Caki2 (cell line): ENCODE data around the gene THAP11. TPM values are rescaled to one million over a fixed set of nuclear protein-coding genes. Genes with fewer than 3 reads are reported as not detected.
"Not testable (repeated sequence)": the region's sequence is repeated elsewhere in the genome, so short reads cannot be mapped to it uniquely, and the experiment has no call there.

Experiments used
- DNase-seq: peaks from one replicate; pipeline ENCODE4 v3.0.0-alpha.2; 2015; ENCODE audit warnings: low read depth
- in situ Hi-C: cut with HindIII; loops from 2 replicates; pipeline ENCODE4 v1.10.0; 2016; ENCODE audit warnings: low sequenced_read_pairs, low pct_unique_long_range_greater_than_20kb, mixed read lengths
- total RNA-seq: library from RNA; depleted of rRNA; stranded (reverse); fragments of >200 nt; shearing (Covaris generic); gene quantifications from 2 replicates; pipeline ENCODE4 v1.2.3, GENCODE V29; 2014; ENCODE audit warnings: low replicate concordance

Gene THAP11
- total RNA-seq, 1 experiment from 2014 or later, result 56.6 TPM

GRCh38 chr16:67833030-67833414 is 9.1 kb upstream of the THAP11 start:
- no peak for DNase-seq
- in situ Hi-C loops, result no loop called here

DNA sequence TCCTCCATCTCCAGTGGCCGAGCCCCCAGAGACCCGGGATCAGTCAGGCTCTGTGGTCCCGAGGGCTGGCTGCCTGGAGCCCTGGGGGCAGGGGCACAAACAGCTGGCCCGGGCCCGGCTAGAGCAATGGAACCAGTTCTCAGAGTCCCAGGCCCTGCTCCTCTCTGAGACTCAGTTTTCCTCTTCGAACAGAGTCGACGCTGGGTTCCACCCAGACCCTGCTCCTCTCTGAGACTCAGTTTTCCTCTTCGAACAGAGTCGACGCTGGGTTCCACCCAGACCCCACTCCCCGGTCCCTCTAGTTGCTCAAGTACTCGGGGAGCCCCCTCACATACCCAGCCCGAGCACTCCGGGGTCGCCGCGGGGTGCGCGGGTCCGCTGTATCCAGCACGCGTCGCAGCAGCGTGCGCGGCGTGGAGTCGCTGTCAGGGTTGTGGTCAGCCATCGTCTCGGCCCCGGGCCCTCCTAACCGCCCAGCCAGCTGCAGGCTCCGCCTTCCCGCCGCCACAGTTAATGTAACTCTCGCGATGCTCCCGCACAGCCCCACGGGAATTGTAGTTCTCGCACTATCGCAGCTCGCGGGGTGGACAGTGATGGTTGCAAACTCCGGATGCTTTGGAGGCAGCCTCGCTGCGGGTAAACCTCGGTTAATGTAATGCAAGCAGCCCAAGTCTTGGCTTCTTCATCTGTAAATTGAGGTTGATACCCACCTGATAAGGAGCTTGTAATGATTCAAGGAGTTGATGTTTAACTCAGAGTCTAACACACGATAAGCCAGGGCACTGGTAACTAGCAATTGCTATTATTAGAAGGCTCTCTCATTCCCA is 8.5 kb upstream of the THAP11 start:
- in situ Hi-C loops, result no loop called here
- peak; percentile 80 for DNase-seq

- in situ Hi-C loops, result no loop called here
- no peak for DNase-seq
Observed at GRCh38 chr16:67834242-67834614, 7.9 kb upstream of the THAP11 start.

- DNase-seq, in situ Hi-C loops: not testable (repeated sequence)
Observed at GRCh38 chr16:67837190-67837589, 4.9 kb upstream of the THAP11 start.

DNA sequence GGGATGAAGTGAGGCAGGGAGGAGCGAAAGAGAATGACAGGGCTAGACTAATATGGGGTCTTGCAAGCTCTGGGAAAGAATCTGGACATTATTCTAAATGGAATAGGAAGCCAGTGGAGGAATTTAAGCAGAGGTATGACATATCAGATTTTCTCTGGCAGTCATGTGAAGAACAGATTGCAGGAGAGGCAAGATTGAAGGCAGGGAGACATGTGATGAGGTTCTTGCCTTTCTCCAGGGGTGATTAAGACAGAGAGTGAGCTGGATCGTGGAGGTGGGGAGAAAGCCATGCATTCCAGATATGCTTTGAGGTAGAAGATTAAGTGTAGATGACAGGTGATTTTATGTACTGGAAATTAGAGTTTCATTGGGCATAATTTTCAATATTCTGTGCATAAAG is 4.3 kb upstream of the THAP11 start:
- in situ Hi-C loops, result no loop called here
- no peak for DNase-seq

DNA sequence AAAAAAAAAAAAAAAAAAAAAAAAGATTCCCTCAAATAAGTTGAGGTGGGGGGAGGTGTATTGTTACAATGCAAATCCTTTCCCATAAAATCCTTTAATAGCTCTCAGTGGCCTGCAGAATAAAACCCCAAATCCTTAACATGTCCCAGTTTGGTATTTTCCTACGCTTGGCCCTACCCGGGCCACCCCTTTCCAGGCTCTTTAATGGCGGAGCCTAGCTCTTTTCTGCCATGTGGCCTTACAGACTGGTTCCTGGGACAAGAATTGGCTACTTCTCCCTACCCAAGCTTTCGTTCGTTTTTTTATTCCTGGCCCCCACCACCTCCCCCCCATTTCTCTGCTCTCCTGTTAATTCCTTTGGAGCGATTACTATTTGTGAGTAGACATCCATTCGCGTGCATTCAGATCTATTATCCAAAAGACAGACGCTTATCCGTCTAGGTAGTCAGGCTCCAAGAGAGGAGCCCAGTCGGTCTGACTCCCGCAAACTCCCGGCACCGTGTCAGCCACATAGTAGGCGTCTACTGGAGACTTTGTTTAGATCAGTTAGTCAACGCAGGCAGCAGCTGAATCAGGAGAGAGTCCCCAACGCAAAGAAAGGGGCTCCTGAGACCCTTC is 813 bp upstream of the THAP11 start:
- in situ Hi-C loops, result no loop called here
- no peak for DNase-seq

DNA sequence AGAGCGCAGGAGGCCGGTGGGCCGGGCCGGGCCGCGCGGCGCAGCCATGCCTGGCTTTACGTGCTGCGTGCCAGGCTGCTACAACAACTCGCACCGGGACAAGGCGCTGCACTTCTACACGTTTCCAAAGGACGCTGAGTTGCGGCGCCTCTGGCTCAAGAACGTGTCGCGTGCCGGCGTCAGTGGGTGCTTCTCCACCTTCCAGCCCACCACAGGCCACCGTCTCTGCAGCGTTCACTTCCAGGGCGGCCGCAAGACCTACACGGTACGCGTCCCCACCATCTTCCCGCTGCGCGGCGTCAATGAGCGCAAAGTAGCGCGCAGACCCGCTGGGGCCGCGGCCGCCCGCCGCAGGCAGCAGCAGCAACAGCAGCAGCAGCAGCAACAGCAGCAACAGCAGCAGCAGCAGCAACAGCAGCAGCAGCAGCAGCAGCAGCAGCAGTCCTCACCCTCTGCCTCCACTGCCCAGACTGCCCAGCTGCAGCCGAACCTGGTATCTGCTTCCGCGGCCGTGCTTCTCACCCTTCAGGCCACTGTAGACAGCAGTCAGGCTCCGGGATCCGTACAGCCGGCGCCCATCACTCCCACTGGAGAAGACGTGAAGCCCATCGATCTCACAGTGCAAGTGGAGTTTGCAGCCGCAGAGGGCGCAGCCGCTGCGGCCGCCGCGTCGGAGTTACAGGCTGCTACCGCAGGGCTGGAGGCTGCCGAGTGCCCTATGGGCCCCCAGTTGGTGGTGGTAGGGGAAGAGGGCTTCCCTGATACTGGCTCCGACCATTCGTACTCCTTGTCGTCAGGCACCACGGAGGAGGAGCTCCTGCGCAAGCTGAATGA is 606 bp downstream of the THAP11 start:
- DNase-seq, result no peak
- in situ Hi-C loops, result no loop called here

- in situ Hi-C loops, result no loop called here
Observed at GRCh38 chr16:67843343-67843765, 1.2 kb downstream of the THAP11 start.

GRCh38 chr16:67844497-67844896 is 2.4 kb downstream of the THAP11 start:
- peak; percentile 43 for DNase-seq
- in situ Hi-C loops, result no loop called here

More at GRCh38 chr16:67843343-67843765, 1.2 kb downstream of the THAP11 start:
- DNase-seq, result no peak

- in situ Hi-C loops, result no loop called here
- DNase-seq, result peak; percentile 7
Observed at GRCh38 chr16:67845291-67846062, 3.4 kb downstream of the THAP11 start.

DNA sequence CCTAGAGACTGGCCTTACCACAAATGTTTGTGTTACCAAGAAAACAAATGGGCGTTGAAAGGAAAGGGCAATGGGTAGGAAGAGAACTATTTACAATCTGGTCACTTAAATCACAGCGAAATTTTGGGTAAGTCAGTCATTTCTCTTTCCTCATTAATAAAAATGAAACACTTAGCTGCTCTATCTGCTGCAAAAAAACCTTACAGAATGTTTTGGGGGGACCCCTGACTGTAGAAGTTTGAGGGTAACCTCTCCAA is 3.9 kb downstream of the THAP11 start:
- in situ Hi-C loops, result no loop called here
- no peak for DNase-seq

DNA sequence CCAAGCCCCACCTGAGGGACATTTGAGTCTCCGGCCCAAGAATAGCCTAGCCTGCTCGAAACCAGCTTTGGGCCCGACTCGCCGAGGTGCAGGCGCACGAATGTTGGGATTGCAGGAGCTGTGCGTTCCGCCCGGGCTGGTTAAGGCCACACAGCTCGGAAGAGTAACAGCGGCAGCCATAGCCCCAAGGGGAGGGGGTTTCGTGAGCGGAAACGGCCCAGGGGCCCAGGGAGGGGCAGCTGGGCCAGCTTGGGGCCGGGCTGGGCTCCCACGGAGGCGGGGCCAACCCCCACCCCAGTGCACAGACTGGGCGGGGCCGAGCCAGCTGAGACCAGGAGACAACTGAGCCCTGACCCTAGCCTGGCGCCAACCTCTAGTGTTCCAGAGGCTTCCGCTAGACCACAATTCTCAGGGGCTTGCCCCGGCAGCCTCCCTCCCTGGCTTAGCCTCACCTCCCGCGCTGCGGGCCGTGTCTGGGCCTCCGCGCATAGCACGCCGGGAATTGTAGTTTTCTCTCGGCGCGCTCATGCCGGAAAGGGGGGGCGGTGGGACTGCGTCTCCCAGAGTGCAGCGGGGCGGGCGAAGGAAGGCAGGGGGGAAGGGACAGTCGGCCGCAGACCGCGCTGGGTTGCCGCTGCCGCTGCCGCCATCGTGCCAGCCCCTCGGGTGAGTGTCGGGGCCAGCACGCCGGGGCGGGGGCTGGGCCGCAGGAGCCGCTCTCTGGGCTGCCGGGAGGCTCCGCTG is 4.4 kb downstream of the THAP11 start, which contains the start of gene NUTF2:
Gene NUTF2, plus strand, starts transcription at position 614 of the 744 bp plus-strand sequence. CDS start 18,198 bp downstream, outside the sequence.
- DNase-seq, result peak; percentile 97
- in situ Hi-C loops, result no loop called here

- DNase-seq, result peak; percentile 49
- in situ Hi-C loops, result no loop called here
Observed at GRCh38 chr16:67847064-67847861, 5.1 kb downstream of the THAP11 start, which contains the start of gene CENPT. CENPT (minus strand) TSS chr16:67847693; CDS start chr16:67833859, 13,834 bp downstream.

GRCh38 chr16:67848118-67848517 is 6.0 kb downstream of the THAP11 start:
- in situ Hi-C loops, result no loop called here
- no peak for DNase-seq

DNA sequence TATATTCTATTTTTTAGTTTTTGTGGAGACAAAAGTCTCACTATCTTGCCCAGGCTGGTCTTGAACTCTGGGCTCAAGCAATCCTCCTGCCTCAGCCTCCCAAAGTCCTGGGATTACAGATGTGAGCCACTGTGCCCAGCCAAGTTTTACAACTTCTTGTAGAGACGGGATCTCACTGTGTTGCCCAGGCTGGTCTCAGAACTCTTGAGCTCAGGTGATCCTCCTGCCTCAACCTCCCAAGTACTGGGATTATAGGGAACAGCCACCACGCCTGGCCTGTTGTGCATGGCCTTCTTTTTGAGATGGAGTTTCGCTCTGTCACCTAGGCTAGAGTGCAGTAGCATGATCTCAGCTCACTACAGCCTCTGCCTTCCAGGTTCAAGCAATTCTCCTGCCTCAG is 11.6 kb downstream of the THAP11 start:
- DNase-seq, result no peak
- in situ Hi-C loops, result no loop called here

- in situ Hi-C loops, result no loop called here
- DNase-seq, result no peak
Observed at GRCh38 chr16:67855789-67856188, 13.7 kb downstream of the THAP11 start.
